Measurements from ENCODE around the gene ADM2.

The ADM2 gene

DNA sequence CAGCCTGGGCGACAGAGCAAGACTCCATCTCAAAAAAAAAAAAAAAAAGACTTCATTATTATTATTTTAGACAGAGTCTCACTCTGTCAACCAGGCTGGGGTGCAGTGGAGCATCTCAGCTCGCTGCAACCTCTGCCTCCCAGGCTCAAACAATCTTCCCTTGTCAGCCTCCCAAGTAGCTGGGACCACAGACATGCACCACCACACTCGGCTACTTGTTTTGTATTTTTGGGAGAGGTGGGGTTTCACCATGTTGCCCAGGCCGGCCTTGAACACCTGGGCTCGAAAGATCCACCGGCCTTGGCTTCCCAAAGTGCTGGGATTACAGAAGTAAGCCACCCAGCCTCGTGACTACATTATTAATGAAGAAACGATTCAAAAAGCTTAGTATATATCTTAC, 53.8 kb downstream of the ADM2 start:
- Histone ChIP-seq H3K4me2 (ENCODE audit: low read length) (peak overlapping the region; percentile 76), H3K27ac (ENCODE audit: low read depth, low read length) (peak overlapping the region; percentile 97), H3K4me1 (ENCODE audit: control insufficient read depth, low read length) (peaks cover 88% of the 10 kb centered on the region), H3K9me3 (ENCODE audit: control insufficient read depth, insufficient read depth, low read length) (no peaks in the 10 kb centered on the region), H3K9me2 (replicated peaks; ENCODE audit: control insufficient read depth, low read length) (no peaks in the 10 kb centered on the region), H3K79me2 (ENCODE audit: control insufficient read depth, low read length) (peaks cover 17% of the 10 kb centered on the region), H4K20me1 (ENCODE audit: control insufficient read depth, insufficient read depth, low read depth, low read length) (no peaks in the 10 kb centered on the region), H3F3A (ENCODE audit: control insufficient read depth, insufficient read depth) (peaks cover 47% of the 10 kb centered on the region), H3K27me3 (ENCODE audit: control insufficient read depth, low read length) (no peaks in the 10 kb centered on the region), H3K4me3 (ENCODE audit: low read length) (peak overlapping the region; percentile 54), H3K36me3 (ENCODE audit: control insufficient read depth, low read length) (peaks cover 2% of the 10 kb centered on the region; the same call in 1 of the 2 replicates)
- TF ChIP-seq, protein P1, sequence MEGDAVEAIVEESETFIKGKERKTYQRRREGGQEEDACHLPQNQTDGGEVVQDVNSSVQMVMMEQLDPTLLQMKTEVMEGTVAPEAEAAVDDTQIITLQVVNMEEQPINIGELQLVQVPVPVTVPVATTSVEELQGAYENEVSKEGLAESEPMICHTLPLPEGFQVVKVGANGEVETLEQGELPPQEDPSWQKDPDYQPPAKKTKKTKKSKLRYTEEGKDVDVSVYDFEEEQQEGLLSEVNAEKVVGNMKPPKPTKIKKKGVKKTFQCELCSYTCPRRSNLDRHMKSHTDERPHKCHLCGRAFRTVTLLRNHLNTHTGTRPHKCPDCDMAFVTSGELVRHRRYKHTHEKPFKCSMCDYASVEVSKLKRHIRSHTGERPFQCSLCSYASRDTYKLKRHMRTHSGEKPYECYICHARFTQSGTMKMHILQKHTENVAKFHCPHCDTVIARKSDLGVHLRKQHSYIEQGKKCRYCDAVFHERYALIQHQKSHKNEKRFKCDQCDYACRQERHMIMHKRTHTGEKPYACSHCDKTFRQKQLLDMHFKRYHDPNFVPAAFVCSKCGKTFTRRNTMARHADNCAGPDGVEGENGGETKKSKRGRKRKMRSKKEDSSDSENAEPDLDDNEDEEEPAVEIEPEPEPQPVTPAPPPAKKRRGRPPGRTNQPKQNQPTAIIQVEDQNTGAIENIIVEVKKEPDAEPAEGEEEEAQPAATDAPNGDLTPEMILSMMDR (IDR thresholded peaks at IDR 0.05; ENCODE audit: low read depth, low read length, poor library complexity, severe bottlenecking), result no peak
- TF ChIP-seq EZH2phosphoT487 (IDR thresholded peaks at IDR 0.05; ENCODE audit: borderline replicate concordance, low read length), result no peak
